RPMI7951 (cell line): ENCODE results near the gene BRSK1. TPM values are rescaled to one million over a fixed set of nuclear protein-coding genes. Genes with fewer than 3 reads are reported as not detected.

Source experiments
- DNase-seq: peaks from one replicate; pipeline ENCODE4 v3.0.0-alpha.2; 2012; ENCODE audit warnings: low read depth
- total RNA-seq: library from RNA; depleted of rRNA; stranded (reverse); fragments of >200 nt; shearing (Covaris generic); gene quantifications from 2 replicates; pipeline ENCODE4 v1.2.3, GENCODE V29; 2014; rRNA removed

Gene BRSK1
- total RNA-seq, 1 experiment from 2014 or later, result 1.2 TPM

DNA sequence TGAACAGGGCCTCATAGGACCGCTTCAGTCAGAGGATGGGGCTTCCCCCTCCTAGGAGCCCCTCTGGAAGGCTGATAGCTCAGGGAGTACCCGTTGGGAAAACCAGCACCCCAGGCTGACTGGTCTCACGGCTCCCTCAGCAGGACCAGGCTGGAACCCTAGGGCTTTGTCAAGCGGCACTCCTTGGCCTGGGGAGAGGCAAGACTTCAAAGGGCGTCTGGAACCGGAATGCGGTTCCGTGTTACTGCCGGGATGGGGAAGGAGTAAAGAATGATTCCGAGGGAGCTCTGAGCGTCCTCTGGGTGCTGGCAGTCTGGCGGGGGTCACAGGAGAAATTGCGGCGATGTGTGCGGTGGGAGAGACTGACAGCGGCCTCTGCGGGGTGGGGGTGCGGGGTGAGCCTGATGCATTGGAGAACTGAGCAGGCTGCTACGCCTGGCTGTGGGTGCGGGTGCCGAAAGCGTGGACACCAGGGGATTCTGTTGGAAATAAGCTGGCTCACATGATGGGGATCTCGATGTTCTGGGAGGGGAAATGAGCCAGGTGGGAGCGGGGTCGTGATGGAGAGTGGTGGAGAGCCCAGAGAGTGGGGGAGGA is 68.8 kb downstream of the BRSK1 start:
- no peak for DNase-seq

DNA sequence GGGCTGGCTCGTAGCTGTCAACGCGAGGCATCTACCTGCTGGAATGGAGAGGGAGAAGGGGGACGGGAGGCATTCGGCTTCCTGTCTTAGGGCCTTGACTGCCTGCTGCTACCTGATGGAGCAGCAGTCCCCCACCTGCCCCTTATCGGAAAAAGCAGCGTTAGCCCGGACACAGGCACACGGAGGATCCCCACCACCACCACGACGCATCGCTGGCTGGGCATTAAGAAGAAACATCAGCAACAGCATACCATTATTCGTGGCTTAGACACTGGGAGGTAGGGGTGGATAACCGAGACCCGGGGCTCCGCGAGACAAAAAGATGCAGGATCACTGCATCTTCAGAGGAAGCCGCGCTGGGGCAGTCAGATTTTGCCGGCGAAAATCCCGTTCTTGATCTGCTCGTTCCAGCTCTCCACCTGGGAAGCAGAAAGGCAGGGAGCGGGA is 69.6 kb downstream of the BRSK1 start:
- no peak for DNase-seq

DNA sequence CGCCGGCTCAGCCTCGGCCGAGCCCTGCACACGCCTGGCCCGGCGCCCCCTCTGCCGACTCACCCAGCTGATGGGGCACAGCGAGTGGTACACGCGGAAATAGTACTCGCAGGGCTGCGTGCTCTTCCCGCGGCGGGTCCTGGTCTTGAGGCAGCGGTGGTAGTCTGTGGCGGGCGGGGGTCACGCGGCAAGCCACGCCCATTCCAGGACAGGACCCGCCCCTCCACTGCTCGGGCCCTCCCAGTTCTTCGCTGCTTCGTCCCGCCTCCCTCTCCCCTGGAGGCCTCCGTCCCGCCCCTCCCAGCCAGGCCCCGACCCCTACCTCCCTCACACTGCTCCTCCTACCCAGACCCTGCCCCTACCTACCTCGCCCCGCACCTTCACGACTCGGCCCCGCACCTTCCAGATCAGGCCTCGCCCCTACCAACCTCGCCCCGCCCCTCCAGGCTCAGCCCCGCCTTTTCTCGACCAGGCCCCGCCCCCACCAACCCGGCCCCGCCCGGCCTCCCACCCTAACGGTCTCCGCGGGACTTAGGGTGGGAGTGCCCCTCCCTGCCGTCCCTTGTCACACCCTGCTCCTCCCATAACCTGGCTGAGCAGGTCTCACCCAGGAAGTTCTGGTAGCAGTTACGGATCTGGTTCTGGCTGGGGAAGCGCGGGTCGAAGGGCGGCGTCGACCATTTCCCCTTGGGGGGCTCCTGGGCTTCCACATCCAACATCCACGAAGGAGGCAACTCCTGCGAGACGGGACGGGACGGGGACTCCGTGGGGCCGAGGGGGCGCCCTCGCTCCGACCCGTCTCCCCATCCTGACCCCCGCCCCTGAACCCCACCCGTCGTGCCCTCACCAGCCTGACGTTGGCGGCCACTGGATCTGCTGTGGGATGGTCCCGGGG is 70.3 kb downstream of the BRSK1 start:
- peak; percentile 47 for DNase-seq

DNA sequence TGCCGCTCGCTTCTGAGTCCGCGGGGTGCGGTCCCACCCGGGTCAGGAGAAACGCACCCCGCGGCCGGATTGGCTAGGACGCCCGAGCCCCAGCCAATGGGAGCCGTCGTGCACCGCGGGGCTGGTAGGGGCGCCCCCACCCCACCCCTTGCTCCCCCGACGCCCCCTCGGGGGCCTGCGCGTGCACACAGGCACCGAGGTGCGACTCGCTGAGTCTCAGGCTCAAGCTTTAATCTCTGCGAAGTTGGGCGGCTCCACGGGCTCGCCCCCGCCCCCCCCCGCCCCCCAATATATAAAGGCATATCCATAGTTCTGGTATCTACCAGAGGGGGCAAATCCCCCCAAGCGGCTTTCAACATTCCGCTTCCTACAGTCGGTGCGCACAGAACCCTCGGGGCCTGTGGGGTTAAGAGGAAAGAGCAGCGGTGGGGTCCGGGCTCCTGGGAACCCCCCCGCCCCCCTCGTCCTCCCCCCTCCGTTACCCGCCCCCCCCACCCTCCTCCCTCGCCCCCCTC is 71.0 kb downstream of the BRSK1 start, which contains the start of gene COX6B2:
TSS of gene COX6B2 (minus strand) at position 22 of the 515 bp plus-strand sequence. CDS start 198 bp downstream, outside the sequence.
- no peak for DNase-seq

- no peak for DNase-seq
Observed at GRCh38 chr19:55355213-55355821, 71.5 kb downstream of the BRSK1 start.

- DNase-seq, result no peak
Observed at GRCh38 chr19:55358493-55358892, 74.7 kb downstream of the BRSK1 start.

- DNase-seq, result no peak
Observed at GRCh38 chr19:55358943-55359908, 75.4 kb downstream of the BRSK1 start.

DNA sequence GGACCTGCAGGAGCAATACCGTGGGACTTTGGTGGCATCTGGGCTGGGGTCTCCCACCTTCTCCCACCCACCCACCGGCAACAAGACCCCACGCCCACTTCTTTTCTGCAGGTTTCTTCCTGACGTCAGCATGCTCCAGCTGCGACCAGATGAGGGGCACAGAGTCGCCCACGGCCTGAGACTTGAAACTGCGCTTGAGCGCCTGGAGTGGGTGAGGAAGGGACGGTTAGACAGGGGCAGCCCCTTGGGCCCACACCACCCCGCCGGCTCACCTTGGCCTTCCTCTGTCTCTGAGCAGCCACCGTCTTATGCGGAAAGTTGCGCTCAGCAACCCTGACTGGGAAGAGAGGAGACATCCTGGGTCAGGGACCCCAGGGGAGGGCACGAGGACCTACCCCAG is 77.1 kb downstream of the BRSK1 start:
- DNase-seq, result no peak

Other genes with a start within 250 kb of the BRSK1 start
- gene GP6, start 245.7 kb upstream of the BRSK1 start, total RNA-seq, result not detected in 2 replicates
- 5.2 and 7.3 TPM in 2 replicates for gene RDH13, start 220.8 kb upstream of the BRSK1 start, total RNA-seq
- 8.5 and 12.3 TPM in 2 replicates for gene EPS8L1, start 208.1 kb upstream of the BRSK1 start, total RNA-seq
- gene PPP1R12C, start 166.4 kb upstream of the BRSK1 start, total RNA-seq, result 22.3 and 31.0 TPM in 2 replicates
- 32.5 and 42.4 TPM in 2 replicates for gene TNNT1, start 134.8 kb upstream of the BRSK1 start, total RNA-seq
- gene TNNI3, start 126.3 kb upstream of the BRSK1 start, total RNA-seq, result 0.48 and 0.78 TPM in 2 replicates
- gene DNAAF3, start 117.4 kb upstream of the BRSK1 start, total RNA-seq, result 1.4 and 1.6 TPM in 2 replicates
- 0.10 and 0.36 TPM in 2 replicates for gene SYT5, start 103.7 kb upstream of the BRSK1 start, total RNA-seq
- 5.4 and 6.0 TPM in 2 replicates for gene PTPRH, start 74.5 kb upstream of the BRSK1 start, total RNA-seq
- gene TMEM86B, start 55.2 kb upstream of the BRSK1 start, total RNA-seq, result 0.20 and 0.60 TPM in 2 replicates
- gene PPP6R1, start 25.0 kb upstream of the BRSK1 start, total RNA-seq, result 19.7 and 28.0 TPM in 2 replicates
- gene HSPBP1, start 3.9 kb upstream of the BRSK1 start, total RNA-seq, result 35.1 and 57.0 TPM in 2 replicates
- gene TMEM150B, start 41.3 kb downstream of the BRSK1 start, total RNA-seq, result not detected in 2 replicates
- 4.1 and 5.6 TPM in 2 replicates for gene KMT5C, start 55.9 kb downstream of the BRSK1 start, total RNA-seq
- 0.10 TPM in 1 of 2 replicates, not detected in the other for gene COX6B2, start 70.7 kb downstream of the BRSK1 start, total RNA-seq
- gene GARIN5B, start 79.3 kb downstream of the BRSK1 start, total RNA-seq, result not detected in 2 replicates
- gene IL11, start 86.5 kb downstream of the BRSK1 start, total RNA-seq, result 5.6 and 8.4 TPM in 2 replicates
- not detected in 2 replicates for gene TMEM190, start 92.8 kb downstream of the BRSK1 start, total RNA-seq
- gene TMEM238, start 100.3 kb downstream of the BRSK1 start, total RNA-seq, result not detected in 2 replicates
- gene RPL28, start 101.9 kb downstream of the BRSK1 start, total RNA-seq, result 457 and 492 TPM in 2 replicates
- 250 and 347 TPM in 2 replicates for gene UBE2S, start 123.8 kb downstream of the BRSK1 start, total RNA-seq
- gene SHISA7, start 159.3 kb downstream of the BRSK1 start, total RNA-seq, result 0.12 TPM in 1 of 2 replicates, not detected in the other
- gene ISOC2, start 177.6 kb downstream of the BRSK1 start, total RNA-seq, result 81.9 and 120 TPM in 2 replicates
- gene C19orf85, start 180.8 kb downstream of the BRSK1 start, total RNA-seq, result not detected in 2 replicates
- gene ZNF628, start 192.6 kb downstream of the BRSK1 start, total RNA-seq, result 3.1 and 5.3 TPM in 2 replicates
- 18.5 and 25.3 TPM in 2 replicates for gene NAT14, start 201.2 kb downstream of the BRSK1 start, total RNA-seq
- 3.2 and 3.6 TPM in 2 replicates for gene SSC5D, start 204.4 kb downstream of the BRSK1 start, total RNA-seq